Activated CD4-positive, alpha-beta T cell treated with anti-CD3 and anti-CD28 coated beads for 36 hours (primary cell): ENCODE measurements around the gene OR5B12. TPM values are rescaled to one million over a fixed set of nuclear protein-coding genes. Genes with fewer than 3 reads are reported as not detected.

Experiments
- ATAC-seq: fragments of 200-7000 bp; cut with Tn5 transposase; one replicate; pipeline ENCODE4 v1.10.0; 2021; ENCODE audit warnings: mild to moderate bottlenecking, moderate library complexity
- CTCF ChIA-PET: fragments of 350-600 bp; sonication (Branson Sonifier 250); formaldehyde crosslinking; loops from one replicate; lab custom pipeline; 2021; ENCODE audit warnings: antibody characterized with exemption; lab: Charles Lee
- POLR2A ChIA-PET: fragments of 350-600 bp; sonication (Branson Sonifier 250); formaldehyde crosslinking; loops from one replicate; lab custom pipeline; 2021; ENCODE audit warnings: antibody characterized with exemption, inconsistent platforms; lab: Charles Lee
- DNase-seq: peaks from one replicate; pipeline ENCODE4 v3.0.0-alpha.2; 2020
- H3K27ac Mint-ChIP-seq: one replicate; pipeline ENCODE4 v1.8.0; 2021; ENCODE audit warnings: mixed read lengths
- H3K27me3 Mint-ChIP-seq: one replicate; pipeline ENCODE4 v1.8.0; 2021; ENCODE audit warnings: mixed read lengths
- H3K36me3 Mint-ChIP-seq: one replicate; pipeline ENCODE4 v1.8.0; 2021; ENCODE audit warnings: low read depth, mixed read lengths
- H3K4me1 Mint-ChIP-seq: one replicate; pipeline ENCODE4 v1.8.0; 2021; ENCODE audit warnings: mixed read lengths
- H3K4me3 Mint-ChIP-seq: one replicate; pipeline ENCODE4 v1.8.0; 2021; ENCODE audit warnings: mild to moderate bottlenecking, moderate library complexity, mixed read lengths
- H3K9me3 Mint-ChIP-seq: one replicate; pipeline ENCODE4 v1.8.0; 2021; ENCODE audit warnings: low read depth, mixed read lengths
- intact Hi-C, 2 experiments: fragments of 100-400 bp; cut with DNase I in 1 of 2; cut with micrococcal nuclease in 1 of 2; formaldehyde crosslinking; loops; one replicate each; pipeline versions ENCODE4 v1.14.2 to v1.15.1; 2022 to 2024; cut with DNase I, micrococcal nuclease
- total RNA-seq, 2 experiments: library from RNA; stranded (reverse); gene quantifications; one replicate each; pipeline ENCODE4 v1.2.3, GENCODE V29; 2021

The OR5B12 gene
- total RNA-seq = not detected

GRCh38 chr11:58442136-58442535, at the start of gene OR5B12:
OR5B12 (minus strand) TSS chr11:58442236; CDS start chr11:58440151, 2,085 bp downstream.
- peaks cover 9% of the 10 kb centered on the region for H3K9me3 Mint-ChIP-seq
- intact Hi-C loops = no loop called here
- no peak for DNase-seq
- H3K36me3 Mint-ChIP-seq = peaks cover 4% of the 10 kb centered on the region
- POLR2A ChIA-PET = no interaction called here
- ATAC-seq = no peak
- CTCF ChIA-PET = interaction anchor here (0.6 kb wide), 1 partner anchor 312 kb away, joined by 3 read pairs; no protein-coding TSS in a partner anchor
- peaks cover 13% of the 10 kb centered on the region for H3K27me3 Mint-ChIP-seq
- H3K4me1 Mint-ChIP-seq = no peaks in the 10 kb centered on the region
- no peak within 1 kb of the TSS for H3K4me3 Mint-ChIP-seq
- no peak within 1 kb of the TSS for H3K27ac Mint-ChIP-seq

- H3K4me3 Mint-ChIP-seq = no peak overlapping the region
- no peaks in the 10 kb centered on the region for H3K27me3 Mint-ChIP-seq
- ATAC-seq (no peak), DNase-seq (no peak)
- intact Hi-C loops = no loop called here
- no peaks in the 10 kb centered on the region for H3K9me3 Mint-ChIP-seq
- no peak overlapping the region for H3K27ac Mint-ChIP-seq
- POLR2A ChIA-PET = no interaction called here
- CTCF ChIA-PET = no interaction called here
- no peaks in the 10 kb centered on the region for H3K36me3 Mint-ChIP-seq
- peaks cover 7% of the 10 kb centered on the region for H3K4me1 Mint-ChIP-seq
Measured at GRCh38 chr11:58490827-58491226, 48.8 kb upstream of the OR5B12 start.

- intact Hi-C loops = no loop called here
- no peaks in the 10 kb centered on the region for H3K36me3 Mint-ChIP-seq
- no peak overlapping the region for H3K4me3 Mint-ChIP-seq
- no peak for DNase-seq
- no peak overlapping the region for H3K27ac Mint-ChIP-seq
- CTCF ChIA-PET = no interaction called here
- no peak for ATAC-seq
- POLR2A ChIA-PET = no interaction called here
- no peaks in the 10 kb centered on the region for H3K4me1 Mint-ChIP-seq
- H3K9me3 Mint-ChIP-seq = no peaks in the 10 kb centered on the region
- H3K27me3 Mint-ChIP-seq = no peaks in the 10 kb centered on the region
Measured at GRCh38 chr11:58487170-58487569, 45.1 kb upstream of the OR5B12 start.

- intact Hi-C loops = no loop called here
- POLR2A ChIA-PET = no interaction called here
- no peaks in the 10 kb centered on the region for H3K27me3 Mint-ChIP-seq
Measured at GRCh38 chr11:58485961-58486360, 43.9 kb upstream of the OR5B12 start.

GRCh38 chr11:58471892-58472291, 29.9 kb upstream of the OR5B12 start:
- Mint-ChIP-seq H3K4me1 (no peaks in the 10 kb centered on the region), H3K36me3 (no peaks in the 10 kb centered on the region), H3K27ac (no peak overlapping the region), H3K27me3 (peaks cover 16% of the 10 kb centered on the region), H3K9me3 (peaks cover 29% of the 10 kb centered on the region), H3K4me3 (no peak overlapping the region)
- no peak for ATAC-seq
- DNase-seq = no peak
- CTCF ChIA-PET = no interaction called here
- POLR2A ChIA-PET = no interaction called here
- intact Hi-C loops = no loop called here

More at GRCh38 chr11:58485961-58486360, 43.9 kb upstream of the OR5B12 start:
- Mint-ChIP-seq H3K9me3 (no peaks in the 10 kb centered on the region), H3K36me3 (no peaks in the 10 kb centered on the region), H3K4me3 (no peak overlapping the region), H3K4me1 (no peaks in the 10 kb centered on the region), H3K27ac (no peak overlapping the region)
- CTCF ChIA-PET = interaction anchor here (0.7 kb wide), 1 partner anchor 479 kb away, joined by 3 read pairs; no protein-coding TSS in a partner anchor
- ATAC-seq = no peak
- DNase-seq = no peak

GRCh38 chr11:58466293-58466692, 24.3 kb upstream of the OR5B12 start:
- CTCF ChIA-PET = interaction anchor here (0.6 kb wide), 1 partner anchor 40 kb away, joined by 3 read pairs; no protein-coding TSS in a partner anchor
- Mint-ChIP-seq H3K27ac (no peak overlapping the region), H3K4me3 (no peak overlapping the region), H3K9me3 (peaks cover 12% of the 10 kb centered on the region), H3K36me3 (no peaks in the 10 kb centered on the region), H3K4me1 (no peaks in the 10 kb centered on the region), H3K27me3 (no peaks in the 10 kb centered on the region)
- no peak for ATAC-seq
- intact Hi-C loops = no loop called here
- DNase-seq = no peak
- POLR2A ChIA-PET = no interaction called here

- Mint-ChIP-seq H3K27me3 (no peaks in the 10 kb centered on the region), H3K36me3 (no peaks in the 10 kb centered on the region), H3K9me3 (peaks cover 8% of the 10 kb centered on the region), H3K4me1 (no peaks in the 10 kb centered on the region), H3K4me3 (no peak overlapping the region), H3K27ac (no peak overlapping the region)
- no peak for ATAC-seq
- ChIA-PET CTCF (no interaction called here), POLR2A (no interaction called here)
- DNase-seq = no peak
- intact Hi-C loops = no loop called here
Measured at GRCh38 chr11:58465690-58466089, 23.7 kb upstream of the OR5B12 start.

GRCh38 chr11:58451585-58451984, 9.5 kb upstream of the OR5B12 start:
- CTCF ChIA-PET = no interaction called here
- peaks cover 8% of the 10 kb centered on the region for H3K9me3 Mint-ChIP-seq
- H3K36me3 Mint-ChIP-seq = peaks cover 1% of the 10 kb centered on the region
- POLR2A ChIA-PET = no interaction called here
- H3K27me3 Mint-ChIP-seq = peaks cover 19% of the 10 kb centered on the region
- ATAC-seq = no peak
- intact Hi-C loops = no loop called here
- no peak for DNase-seq
- H3K4me3 Mint-ChIP-seq = no peak overlapping the region
- H3K27ac Mint-ChIP-seq = no peak overlapping the region
- H3K4me1 Mint-ChIP-seq = no peaks in the 10 kb centered on the region

GRCh38 chr11:58446294-58446693, 4.3 kb upstream of the OR5B12 start:
- ATAC-seq = no peak
- Mint-ChIP-seq H3K27ac (no peak overlapping the region), H3K4me1 (no peaks in the 10 kb centered on the region), H3K9me3 (peaks cover 14% of the 10 kb centered on the region), H3K4me3 (no peak overlapping the region), H3K27me3 (peaks cover 26% of the 10 kb centered on the region), H3K36me3 (peaks cover 4% of the 10 kb centered on the region)
- ChIA-PET CTCF (interaction anchor here (1.2 kb wide), 1 partner anchor 420 kb away, joined by 6 read pairs; no protein-coding TSS in a partner anchor), POLR2A (no interaction called here)
- intact Hi-C loops = no loop called here
- DNase-seq = no peak

- Mint-ChIP-seq H3K27me3 (peaks cover 20% of the 10 kb centered on the region), H3K9me3 (peaks cover 14% of the 10 kb centered on the region), H3K4me3 (no peak overlapping the region), H3K27ac (no peak overlapping the region), H3K4me1 (no peaks in the 10 kb centered on the region), H3K36me3 (peaks cover 4% of the 10 kb centered on the region)
- DNase-seq = no peak
- ATAC-seq = no peak
- CTCF ChIA-PET = no interaction called here
- intact Hi-C loops = no loop called here
- POLR2A ChIA-PET = no interaction called here
Measured at GRCh38 chr11:58444300-58444699, 2.3 kb upstream of the OR5B12 start.

GRCh38 chr11:58438486-58438885, 3.5 kb downstream of the OR5B12 start:
- ATAC-seq (no peak), DNase-seq (no peak)
- ChIA-PET POLR2A (no interaction called here), CTCF (no interaction called here)
- H3K27ac Mint-ChIP-seq = no peak overlapping the region
- H3K4me1 Mint-ChIP-seq = no peaks in the 10 kb centered on the region
- intact Hi-C loops = no loop called here
- no peak overlapping the region for H3K4me3 Mint-ChIP-seq
- H3K36me3 Mint-ChIP-seq = no peaks in the 10 kb centered on the region
- H3K9me3 Mint-ChIP-seq = peaks cover 3% of the 10 kb centered on the region
- peaks cover 8% of the 10 kb centered on the region for H3K27me3 Mint-ChIP-seq

- intact Hi-C loops = no loop called here
- H3K4me1 Mint-ChIP-seq = no peaks in the 10 kb centered on the region
- ChIA-PET POLR2A (no interaction called here), CTCF (no interaction called here)
- H3K27ac Mint-ChIP-seq = no peak overlapping the region
- H3K9me3 Mint-ChIP-seq = peaks cover 3% of the 10 kb centered on the region
- no peak overlapping the region for H3K4me3 Mint-ChIP-seq
- H3K27me3 Mint-ChIP-seq = peaks cover 7% of the 10 kb centered on the region
- no peaks in the 10 kb centered on the region for H3K36me3 Mint-ChIP-seq
- ATAC-seq = no peak
- DNase-seq = no peak
Measured at GRCh38 chr11:58434217-58434616, 7.8 kb downstream of the OR5B12 start.
